CD14-positive monocyte (primary cell): ENCODE measurements around the gene BMERB1. TPM values are rescaled to one million over a fixed set of nuclear protein-coding genes. Genes with fewer than 3 reads are reported as not detected.
A peak's percentile ranks its signal among the peaks of the same experiment; 100 is the strongest.

Experiments
- DNase-seq, 3 donors: peaks; one replicate each; pipeline ENCODE4 v3.0.0-alpha.2; 2011 to 2022
- H2AFZ ChIP-seq: 2 replicates; pipeline ENCODE4 v1.6.0; 2012; ENCODE audit warnings: mild to moderate bottlenecking, low read depth, low read length, inconsistent platforms; ENCODE audit not compliant: insufficient read depth, poor library complexity, severe bottlenecking
- H3K27ac ChIP-seq, 2 donors: 1 replicate in 1 of 2; 2 replicates in 1 of 2; pipeline ENCODE4 v1.5.1; 2012 to 2013; ENCODE audit warnings: low read length in 2 of 2, control low read depth in 1 of 2, inconsistent platforms in 1 of 2, low read depth in 1 of 2, mild to moderate bottlenecking in 1 of 2
- H3K27me3 ChIP-seq, 2 donors: one replicate each; pipeline versions ENCODE4 v1.6.0 to v1.6.1; 2011 to 2013; ENCODE audit warnings: low read length in 2 of 2; ENCODE audit not compliant: control insufficient read depth in 2 of 2, insufficient read depth in 2 of 2
- H3K36me3 ChIP-seq, 2 donors: replicated peaks in 1 of 2; 1 replicate in 1 of 2; 2 replicates in 1 of 2; pipeline versions ENCODE4 v1.5.1 to v1.6.1; 2012 to 2013; ENCODE audit warnings: low read length in 2 of 2, control low read depth in 1 of 2, inconsistent platforms in 1 of 2, mild to moderate bottlenecking in 1 of 2; ENCODE audit not compliant: insufficient read depth in 2 of 2, control insufficient read depth in 1 of 2
- H3K4me1 ChIP-seq, 2 donors: 1 replicate in 1 of 2; 2 replicates in 1 of 2; pipeline versions ENCODE4 v1.5.1 to v1.6.1; 2012 to 2013; ENCODE audit warnings: low read length in 2 of 2, control low read depth in 1 of 2, inconsistent platforms in 1 of 2, mild to moderate bottlenecking in 1 of 2, moderate library complexity in 1 of 2; ENCODE audit not compliant: insufficient read depth in 2 of 2, control insufficient read depth in 1 of 2
- H3K4me2 ChIP-seq: replicated peaks from 2 replicates; pipeline ENCODE3; 2012; ENCODE audit warnings: low read length, moderate library complexity, mild to moderate bottlenecking; ENCODE audit not compliant: poor library complexity, severe bottlenecking; ENCODE audit errors: extremely low read depth
- H3K4me3 ChIP-seq, 3 experiments: fragments of 200-600 bp in 1 of 3; sonication (generic) in 1 of 3; replicated peaks in 1 of 3; 1 replicate in 2 of 3; 2 replicates in 1 of 3; pipeline ENCODE4 v1.5.1; 2011 to 2013; ENCODE audit warnings: low read length in 3 of 3, mild to moderate bottlenecking in 3 of 3, control low read depth in 2 of 3, low read depth in 2 of 3, inconsistent platforms in 1 of 3, moderate library complexity in 1 of 3
- H3K79me2 ChIP-seq: 2 replicates; pipeline ENCODE4 v1.6.0; 2012; ENCODE audit warnings: mild to moderate bottlenecking, control low read depth, inconsistent platforms, low read length, moderate library complexity; ENCODE audit not compliant: insufficient read depth
- H3K9ac ChIP-seq: 2 replicates; pipeline ENCODE4 v1.6.0; 2017; ENCODE audit warnings: low read length, mild to moderate bottlenecking; ENCODE audit not compliant: insufficient read depth, poor library complexity, severe bottlenecking
- H3K9me3 ChIP-seq, 2 donors: replicated peaks in 1 of 2; 1 replicate in 1 of 2; 2 replicates in 1 of 2; pipeline versions ENCODE4 v1.5.1 to v1.6.1; 2012 to 2013; ENCODE audit warnings: low read length in 2 of 2, control low read depth in 1 of 2; ENCODE audit not compliant: control insufficient read depth in 1 of 2, insufficient read depth in 1 of 2
- H4K20me1 ChIP-seq: 2 replicates; pipeline ENCODE4 v1.6.0; 2012; ENCODE audit warnings: mild to moderate bottlenecking, low read length, control low read depth, moderate library complexity; ENCODE audit not compliant: insufficient read depth
- H3K27ac Mint-ChIP-seq, 7 donors: one replicate each; pipeline ENCODE4 v1.8.0; 2020; ENCODE audit warnings: mild to moderate bottlenecking in 7 of 7, mixed read lengths in 7 of 7, moderate library complexity in 6 of 7, inconsistent platforms in 2 of 7
- H3K27me3 Mint-ChIP-seq, 3 donors: one replicate each; pipeline ENCODE4 v1.8.0; 2021 to 2022; ENCODE audit warnings: low read depth in 3 of 3, mild to moderate bottlenecking in 3 of 3, mixed read lengths in 3 of 3, moderate library complexity in 3 of 3, inconsistent platforms in 1 of 3
- H3K36me3 Mint-ChIP-seq, 2 donors: one replicate each; pipeline ENCODE4 v1.8.0; 2020; ENCODE audit warnings: mixed read lengths in 2 of 2, inconsistent platforms in 1 of 2, mild to moderate bottlenecking in 1 of 2
- H3K4me1 Mint-ChIP-seq: one replicate; pipeline ENCODE4 v1.8.0; 2020; ENCODE audit warnings: mild to moderate bottlenecking, mixed read lengths
- H3K4me3 Mint-ChIP-seq, 2 donors: one replicate each; pipeline ENCODE4 v1.8.0; 2020; ENCODE audit warnings: mild to moderate bottlenecking in 2 of 2, mixed read lengths in 2 of 2, moderate library complexity in 1 of 2
- H3K9me3 Mint-ChIP-seq, 7 donors: one replicate each; pipeline ENCODE4 v1.8.0; 2020 to 2022; ENCODE audit warnings: mixed read lengths in 7 of 7, mild to moderate bottlenecking in 6 of 7, moderate library complexity in 6 of 7, inconsistent platforms in 2 of 7
- CTCF ChIP-seq: fragments of 200-600 bp; IDR thresholded peaks from one replicate; pipeline ENCODE4 v1.8.0; 2022; ENCODE audit warnings: antibody characterized with exemption, mild to moderate bottlenecking
- WGBS: methylation state at CpG from one replicate; pipeline ENCODE4 v1.1.5; 2013; ENCODE audit warnings: missing lambda C conversion rate; ENCODE audit not compliant: insufficient coverage; 5-methylcytosine and 5-hydroxymethylcytosine counted together
- intact Hi-C, 2 donors: fragments of 100-400 bp; cut with micrococcal nuclease; formaldehyde crosslinking; loops; one replicate each; pipeline versions ENCODE4 v1.15.0 to v1.15.1; 2023
- polyA plus RNA-seq, 3 donors: library from polyadenylated mRNA; depleted of rRNA in 1 of 3; unstranded in 2 of 3; stranded (reverse) in 1 of 3; fragments of 300-500 nt in 2 of 3; fragments of >200 nt in 1 of 3; fragmentation: Illumina TruSeq in 2 of 3; gene quantifications; 1 replicate in 2 of 3; 2 replicates in 1 of 3; pipeline ENCODE4 v1.2.3, GENCODE V29; 2012 to 2021

BMERB1 gene
- polyA plus RNA-seq, 3 donors = 0.11 to 0.28 (median 0.11) TPM

- H3K27ac Mint-ChIP-seq = peak overlapping the region in 1 of 7 donors; percentile 79
- H3K9me3 Mint-ChIP-seq = no peaks in the 10 kb centered on the region
- no peak overlapping the region for H3K4me3 ChIP-seq
- WGBS = no CpG with 5 or more reads among the region's 6 CpGs
- no peaks in the 10 kb centered on the region for H3K4me1 ChIP-seq
- no peak for DNase-seq
- peaks cover 88 to 98% of the 10 kb centered on the region in 2 donors for H3K36me3 Mint-ChIP-seq
- H2AFZ ChIP-seq = no peak overlapping the region
- intact Hi-C loops = no loop called here
- peak overlapping the region in 1 of 2 donors; percentile 20 for H3K27ac ChIP-seq
- no peaks in the 10 kb centered on the region for H3K27me3 ChIP-seq
- peaks cover 94 to 100% of the 10 kb centered on the region in 2 donors for H3K36me3 ChIP-seq
- no peaks in the 10 kb centered on the region for H3K79me2 ChIP-seq
- H3K4me1 Mint-ChIP-seq = no peaks in the 10 kb centered on the region
- H3K9me3 ChIP-seq = no peaks in the 10 kb centered on the region
- H3K27me3 Mint-ChIP-seq = peaks cover 0 to 2% (median 1%) of the 10 kb centered on the region in 3 donors
- no peaks in the 10 kb centered on the region for H4K20me1 ChIP-seq
- no peak for TF ChIP-seq CTCF
- H3K4me2 ChIP-seq = no peak overlapping the region
- H3K9ac ChIP-seq = no peak overlapping the region
- no peak overlapping the region for H3K4me3 Mint-ChIP-seq
Measured at GRCh38 chr16:15620611-15621195, 186.3 kb downstream of the BMERB1 start.

GRCh38 chr16:15621456-15621855, 187.1 kb downstream of the BMERB1 start:
- no peaks in the 10 kb centered on the region for H3K79me2 ChIP-seq
- DNase-seq = no peak
- no peaks in the 10 kb centered on the region for H3K27me3 ChIP-seq
- Mint-ChIP-seq H3K36me3 (peaks cover 84 to 96% of the 10 kb centered on the region in 2 donors), H3K4me1 (no peaks in the 10 kb centered on the region), H3K27me3 (peaks cover 0 to 2% (median 0%) of the 10 kb centered on the region in 3 donors), H3K9me3 (no peaks in the 10 kb centered on the region), H3K4me3 (no peak overlapping the region), H3K27ac (no peak overlapping the region)
- no peak overlapping the region for H3K9ac ChIP-seq
- H3K4me1 ChIP-seq = no peaks in the 10 kb centered on the region
- no peaks in the 10 kb centered on the region for H4K20me1 ChIP-seq
- TF ChIP-seq CTCF = no peak
- H3K4me3 ChIP-seq = no peak overlapping the region
- H3K27ac ChIP-seq = peak overlapping the region in 1 of 2 donors; percentile 31
- H3K4me2 ChIP-seq = no peak overlapping the region
- intact Hi-C loops = no loop called here
- no peaks in the 10 kb centered on the region for H3K9me3 ChIP-seq
- no CpG with 5 or more reads among the region's 4 CpGs for WGBS
- H3K36me3 ChIP-seq = peaks cover 94 to 100% of the 10 kb centered on the region in 2 donors
- no peak overlapping the region for H2AFZ ChIP-seq
